Activated CD4-positive, CD25-positive, alpha-beta regulatory T cell treated with anti-CD3 and anti-CD28 coated beads, Interleukin-2, amount 50 U/mL, for 24 hours (primary cell): Measurements from ENCODE around the gene GRIN2B.

Experiments
- ATAC-seq, 2 donors: fragments of 150-1000 bp; cut with Tn5 transposase; one replicate each; pipeline ENCODE4 v1.10.0; 2021; ENCODE audit warnings: mild to moderate bottlenecking in 1 of 2, moderate library complexity in 1 of 2

Gene GRIN2B

GRCh38 chr12:13981296-13981962, at the start of gene GRIN2B:
Gene GRIN2B, minus strand, starts transcription at chr12:13981602. Its CDS starts 115,394 bp downstream, at chr12:13866208.
- no peak for ATAC-seq

- ATAC-seq = no peak
Measured at GRCh38 chr12:14026537-14026936, 45.1 kb upstream of the GRIN2B start.

GRCh38 chr12:14024591-14024990, 43.2 kb upstream of the GRIN2B start:
- no peak for ATAC-seq

- ATAC-seq = no peak
Measured at GRCh38 chr12:14018080-14018479, 36.7 kb upstream of the GRIN2B start.

- no peak for ATAC-seq
Measured at GRCh38 chr12:14010989-14011388, 29.6 kb upstream of the GRIN2B start.

GRCh38 chr12:14007639-14008038, 26.2 kb upstream of the GRIN2B start:
- no peak for ATAC-seq

- ATAC-seq = no peak
Measured at GRCh38 chr12:13992585-13992984, 11.2 kb upstream of the GRIN2B start.

GRCh38 chr12:13992106-13992505, 10.7 kb upstream of the GRIN2B start:
- ATAC-seq = no peak

GRCh38 chr12:13986031-13986430, 4.6 kb upstream of the GRIN2B start:
- ATAC-seq = no peak

- no peak for ATAC-seq
Measured at GRCh38 chr12:13981990-13982389, 588 bp upstream of the GRIN2B start.

GRCh38 chr12:13980538-13981295, 685 bp downstream of the GRIN2B start:
- ATAC-seq = no peak

GRCh38 chr12:13979772-13980378, 1.5 kb downstream of the GRIN2B start:
- no peak for ATAC-seq

- no peak for ATAC-seq
Measured at GRCh38 chr12:13978876-13979275, 2.5 kb downstream of the GRIN2B start.

GRCh38 chr12:13976880-13977279, 4.5 kb downstream of the GRIN2B start:
- no peak for ATAC-seq

- no peak for ATAC-seq
Measured at GRCh38 chr12:13976028-13976584, 5.3 kb downstream of the GRIN2B start.

- ATAC-seq = no peak
Measured at GRCh38 chr12:13973996-13974395, 7.4 kb downstream of the GRIN2B start.

GRCh38 chr12:13970803-13971202, 10.6 kb downstream of the GRIN2B start:
- no peak for ATAC-seq

- no peak for ATAC-seq
Measured at GRCh38 chr12:13968281-13968680, 13.1 kb downstream of the GRIN2B start.

GRCh38 chr12:13964666-13965065, 16.7 kb downstream of the GRIN2B start:
- no peak for ATAC-seq

GRCh38 chr12:13962699-13963098, 18.7 kb downstream of the GRIN2B start:
- ATAC-seq = no peak

GRCh38 chr12:13961971-13962370, 19.4 kb downstream of the GRIN2B start:
- ATAC-seq = no peak

- ATAC-seq = no peak
Measured at GRCh38 chr12:13959131-13959723, 22.2 kb downstream of the GRIN2B start.

GRCh38 chr12:13957576-13957975, 23.8 kb downstream of the GRIN2B start:
- ATAC-seq = no peak
